ENCODE results near the gene SAP130.

The SAP130 gene

GRCh38 chr2:128027801-128028667, at the start of gene SAP130:
Gene SAP130 (minus strand): TSS chr2:128028059. CDS start chr2:128026292, 1,767 bp downstream.
- in situ Hi-C loops (cut with MboI; ENCODE audit: low sequenced_read_pairs): no loop called here

- in situ Hi-C loops (cut with MboI; ENCODE audit: low sequenced_read_pairs): no loop called here
Measured at GRCh38 chr2:128076461-128077106, 48.7 kb upstream of the SAP130 start.

GRCh38 chr2:128073278-128073677, 45.4 kb upstream of the SAP130 start:
- in situ Hi-C loops (cut with MboI; ENCODE audit: low sequenced_read_pairs): no loop called here

GRCh38 chr2:128069769-128070168, 41.9 kb upstream of the SAP130 start:
- in situ Hi-C loops (cut with MboI; ENCODE audit: low sequenced_read_pairs): no loop called here

GRCh38 chr2:128064353-128064752, 36.5 kb upstream of the SAP130 start:
- in situ Hi-C loops (cut with MboI; ENCODE audit: low sequenced_read_pairs): no loop called here

- in situ Hi-C loops (cut with MboI; ENCODE audit: low sequenced_read_pairs): no loop called here
Measured at GRCh38 chr2:128062571-128062970, 34.7 kb upstream of the SAP130 start.

- in situ Hi-C loops (cut with MboI; ENCODE audit: low sequenced_read_pairs): no loop called here
Measured at GRCh38 chr2:128058114-128058513, 30.3 kb upstream of the SAP130 start.

GRCh38 chr2:128057334-128057733, 29.5 kb upstream of the SAP130 start:
- in situ Hi-C loops (cut with MboI; ENCODE audit: low sequenced_read_pairs): no loop called here

- in situ Hi-C loops (cut with MboI; ENCODE audit: low sequenced_read_pairs): no loop called here
Measured at GRCh38 chr2:128054104-128054885, 26.4 kb upstream of the SAP130 start.

- in situ Hi-C loops (cut with MboI; ENCODE audit: low sequenced_read_pairs): no loop called here
Measured at GRCh38 chr2:128053331-128053730, 25.5 kb upstream of the SAP130 start.

GRCh38 chr2:128043041-128043440, 15.2 kb upstream of the SAP130 start:
- in situ Hi-C loops (cut with MboI; ENCODE audit: low sequenced_read_pairs): no loop called here

GRCh38 chr2:128041561-128041960, 13.7 kb upstream of the SAP130 start:
- in situ Hi-C loops (cut with MboI; ENCODE audit: low sequenced_read_pairs): no loop called here

GRCh38 chr2:128040166-128040771, 12.4 kb upstream of the SAP130 start:
- in situ Hi-C loops (cut with MboI; ENCODE audit: low sequenced_read_pairs): no loop called here

- in situ Hi-C loops (cut with MboI; ENCODE audit: low sequenced_read_pairs): no loop called here
Measured at GRCh38 chr2:128039535-128039934, 11.7 kb upstream of the SAP130 start.

GRCh38 chr2:128038411-128038810, 10.6 kb upstream of the SAP130 start:
- in situ Hi-C loops (cut with MboI; ENCODE audit: low sequenced_read_pairs): no loop called here

GRCh38 chr2:128037649-128038048, 9.8 kb upstream of the SAP130 start:
- in situ Hi-C loops (cut with MboI; ENCODE audit: low sequenced_read_pairs): no loop called here

- in situ Hi-C loops (cut with MboI; ENCODE audit: low sequenced_read_pairs): no loop called here
Measured at GRCh38 chr2:128036748-128037607, 9.1 kb upstream of the SAP130 start.

- in situ Hi-C loops (cut with MboI; ENCODE audit: low sequenced_read_pairs): no loop called here
Measured at GRCh38 chr2:128032092-128032491, 4.2 kb upstream of the SAP130 start.

- in situ Hi-C loops (cut with MboI; ENCODE audit: low sequenced_read_pairs): no loop called here
Measured at GRCh38 chr2:128028668-128029054, 802 bp upstream of the SAP130 start.

- in situ Hi-C loops (cut with MboI; ENCODE audit: low sequenced_read_pairs): no loop called here
Measured at GRCh38 chr2:128027278-128027800, 520 bp downstream of the SAP130 start.

Measured in HL-60/S4 treated with retinoic acid at 250 ng/mL for 4 days and 3 days (cell line).